Metanephros (tissue), 1 donor: Measurements from ENCODE around the gene CBX4. TPM values are rescaled to one million over a fixed set of nuclear protein-coding genes. Genes with fewer than 3 reads are reported as not detected.

Experiments used
- total RNA-seq: library from RNA; depleted of rRNA; stranded (reverse); fragments of >200 nt; gene quantifications from one replicate; pipeline ENCODE4 v1.2.3, GENCODE V29; 2014

The CBX4 gene
- 19.4 TPM for total RNA-seq

DNA sequence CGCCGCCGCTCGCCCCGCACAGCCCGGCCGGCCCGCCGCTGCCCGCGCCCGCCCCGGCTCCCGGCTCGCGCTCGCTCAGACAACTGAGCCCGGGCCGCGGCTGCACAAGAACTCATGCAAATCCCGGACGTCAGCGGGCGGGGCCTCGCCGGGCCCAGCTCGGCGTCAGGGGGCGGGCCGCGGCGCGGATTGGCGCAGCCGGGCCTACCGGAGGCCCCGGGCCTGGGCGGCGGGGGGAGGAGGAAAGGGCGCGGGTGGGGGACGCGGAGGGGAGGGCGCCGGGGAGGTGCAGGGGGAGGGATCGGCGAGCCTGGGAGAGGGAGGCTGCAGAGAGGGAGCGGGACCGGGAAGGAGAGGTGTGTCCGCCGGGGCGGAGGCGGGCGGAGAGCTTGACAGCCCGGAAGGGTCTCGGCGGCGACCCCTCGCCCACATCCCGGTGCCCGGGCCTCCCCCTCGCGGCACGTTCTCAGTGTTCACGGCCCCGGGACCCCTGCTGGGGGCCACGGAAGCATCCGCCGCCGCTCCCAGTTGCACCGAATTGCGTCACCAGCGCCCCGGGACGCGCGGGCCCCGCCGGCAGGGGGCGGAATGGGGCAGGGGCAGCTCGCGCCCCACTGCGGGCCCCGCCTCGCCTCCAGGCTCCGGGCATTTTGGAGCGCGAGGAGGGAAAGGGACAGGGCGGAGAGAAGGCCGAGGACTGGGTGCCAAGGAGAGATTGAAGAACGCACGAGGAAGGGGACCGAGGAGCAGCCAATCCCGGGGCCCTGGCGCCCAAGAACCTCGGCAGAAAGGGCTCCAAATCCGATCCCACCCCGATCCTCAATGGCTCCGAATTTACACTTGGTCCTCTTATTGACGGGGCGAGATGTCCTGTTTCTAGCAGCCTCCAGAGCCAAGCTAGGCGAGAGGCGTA lies at the start of gene CBX4:
CBX4 (minus strand) TSS at position 85 of the 913 bp plus-strand sequence. CDS start 189 bp downstream, outside the sequence.

DNA sequence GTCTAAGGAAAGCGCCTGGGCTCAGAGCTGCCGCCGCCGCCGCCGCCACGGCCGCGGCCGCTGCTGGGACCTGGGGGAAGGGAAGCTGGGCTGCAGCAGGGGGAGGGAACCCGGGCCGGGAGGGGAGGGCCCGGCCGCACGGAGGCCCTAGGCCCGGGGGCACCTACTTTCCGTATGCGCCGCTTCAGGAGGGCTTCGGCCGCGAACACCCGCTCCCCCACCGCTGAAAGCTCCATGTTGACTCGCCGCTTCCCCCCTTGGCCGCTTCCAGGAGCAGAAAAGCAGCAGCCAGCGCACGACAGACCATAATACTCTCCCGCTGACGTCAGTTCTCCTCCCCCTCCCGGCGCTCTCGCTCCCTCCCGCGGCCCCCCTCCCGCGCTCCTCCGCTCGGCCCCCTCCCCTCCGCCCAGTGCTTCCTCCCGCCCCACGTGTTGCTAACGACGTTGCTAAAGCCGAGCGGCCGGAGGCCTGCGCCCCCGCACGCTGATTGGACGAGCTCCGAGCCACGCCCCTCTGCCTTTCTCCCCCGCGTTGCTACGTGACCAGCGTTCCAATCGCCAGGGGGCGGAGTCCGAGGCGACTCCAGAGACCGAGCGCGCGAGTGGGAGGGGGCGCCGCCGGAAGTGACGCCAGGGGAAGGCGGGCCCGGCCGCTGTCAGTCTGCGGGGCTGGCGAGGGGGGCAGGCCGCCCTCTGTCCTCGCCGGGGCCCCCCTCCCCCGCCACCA lies 42.3 kb downstream of the CBX4 start, which contains the start of gene CBX8:
CBX8 (minus strand) TSS at position 315 of the 729 bp plus-strand sequence; CDS start at position 236, 79 bp downstream.

Other genes starting within 250 kb of the CBX4 start
- 0.47 TPM for gene RBFOX3, start 228.4 kb downstream of the CBX4 start, total RNA-seq
- 4.4 TPM for gene ENPP7, start 108.5 kb downstream of the CBX4 start, total RNA-seq
- gene CBX2, start 61.3 kb downstream of the CBX4 start, total RNA-seq: 19.4 TPM
- 13.2 TPM for gene CBX8, start 42.4 kb downstream of the CBX4 start, total RNA-seq
- gene TBC1D16, start 196.4 kb upstream of the CBX4 start, total RNA-seq: 34.4 TPM
- 8.3 TPM for gene CCDC40, start 197.2 kb upstream of the CBX4 start, total RNA-seq